HG02642 (cell line): ENCODE measurements around the gene NOXA1.
"Not testable (repeated sequence)": the region's sequence is repeated elsewhere in the genome, so short reads cannot be mapped to it uniquely, and the experiment has no call there.

Experiments used
- ATAC-seq: cut with Tn5 transposase; IDR thresholded peaks from one replicate; pipeline ENCODE4 v1.9.1; 2021; ENCODE audit warnings: mild to moderate bottlenecking; ENCODE audit not compliant: unreplicated experiment, poor library complexity

The NOXA1 gene

DNA sequence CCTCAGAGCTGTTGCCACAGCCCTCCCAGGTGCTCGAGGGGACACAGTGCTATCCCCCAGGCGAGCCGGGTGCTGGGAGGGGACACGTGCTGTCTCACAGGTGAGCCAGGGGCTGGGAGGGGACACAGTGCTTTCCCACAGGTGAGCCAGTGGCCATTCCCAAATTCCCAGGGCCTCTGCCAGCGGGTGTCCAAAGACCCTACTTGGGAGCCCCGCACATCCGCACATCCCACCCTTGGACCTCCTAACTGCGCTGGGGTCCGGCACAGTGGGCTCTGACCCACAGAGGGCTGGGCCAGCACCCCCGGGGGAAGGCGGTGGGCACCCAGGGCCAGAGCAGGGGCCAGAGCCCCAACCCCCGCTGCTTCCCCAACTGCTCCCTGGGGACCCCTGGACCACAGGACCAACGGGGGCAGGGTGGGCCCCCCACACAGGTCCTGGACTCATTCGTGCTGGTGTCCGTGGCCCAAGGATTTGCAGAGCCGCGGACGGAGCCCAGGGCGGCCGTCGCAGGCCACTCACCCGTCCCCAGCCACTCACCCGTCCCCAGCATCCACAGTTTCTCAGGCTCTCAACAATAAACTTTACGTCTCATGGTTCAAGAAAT, 18.1 kb upstream of the NOXA1 start:
- ATAC-seq = no peak

DNA sequence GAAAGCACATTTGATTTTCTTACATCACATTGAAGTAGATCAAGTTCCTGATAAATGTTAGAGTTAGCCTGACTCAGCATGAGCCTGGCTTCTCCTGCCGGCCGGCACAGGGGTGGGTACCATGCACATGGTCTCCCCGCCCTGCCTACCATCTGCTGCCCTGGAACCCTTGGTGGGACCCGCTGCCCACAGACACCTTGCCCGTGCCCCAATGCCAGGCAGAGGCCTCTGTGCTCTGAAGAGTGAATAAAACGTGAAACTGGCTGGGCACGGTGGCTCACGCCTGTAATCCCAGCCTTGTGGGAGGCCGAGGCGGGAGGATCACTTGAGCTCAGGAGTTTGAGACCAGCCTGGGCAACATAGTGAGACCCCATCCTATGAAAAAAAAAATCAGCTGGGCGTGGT, 17.5 kb upstream of the NOXA1 start:
- no peak for ATAC-seq

DNA sequence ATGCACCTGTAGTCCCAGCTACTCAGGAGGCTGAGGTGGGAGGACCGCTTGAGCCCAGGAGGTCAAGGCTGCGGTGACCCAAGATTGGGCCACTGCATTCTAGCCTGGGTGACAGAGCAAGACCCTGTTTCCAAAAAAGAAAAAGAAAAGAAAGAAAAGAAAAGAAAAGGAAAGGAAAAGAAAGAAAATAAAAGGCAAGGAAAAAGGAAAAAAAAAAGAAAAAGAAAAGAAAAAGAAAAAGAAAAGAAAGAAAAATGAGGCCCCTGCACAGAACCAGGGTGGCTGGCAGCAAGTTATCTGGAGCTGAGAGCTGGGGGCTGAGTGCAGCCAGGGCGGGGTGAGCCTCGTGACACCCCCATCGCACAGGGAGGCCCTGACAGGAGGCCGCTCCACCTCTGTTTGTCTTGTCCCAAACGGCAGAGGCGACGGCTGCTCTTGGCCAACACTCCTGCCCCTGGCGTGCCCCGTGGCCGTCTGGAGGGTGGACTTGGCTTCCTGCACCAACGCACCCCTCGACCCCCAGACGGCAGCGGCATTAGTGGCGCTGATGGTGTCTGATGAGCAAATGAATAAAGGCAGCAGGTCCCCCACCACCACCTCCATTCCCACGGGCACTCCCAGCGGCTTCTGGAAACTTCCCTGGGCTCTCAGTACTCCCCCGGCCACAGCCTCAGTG, 17.0 kb upstream of the NOXA1 start:
- no peak for ATAC-seq

DNA sequence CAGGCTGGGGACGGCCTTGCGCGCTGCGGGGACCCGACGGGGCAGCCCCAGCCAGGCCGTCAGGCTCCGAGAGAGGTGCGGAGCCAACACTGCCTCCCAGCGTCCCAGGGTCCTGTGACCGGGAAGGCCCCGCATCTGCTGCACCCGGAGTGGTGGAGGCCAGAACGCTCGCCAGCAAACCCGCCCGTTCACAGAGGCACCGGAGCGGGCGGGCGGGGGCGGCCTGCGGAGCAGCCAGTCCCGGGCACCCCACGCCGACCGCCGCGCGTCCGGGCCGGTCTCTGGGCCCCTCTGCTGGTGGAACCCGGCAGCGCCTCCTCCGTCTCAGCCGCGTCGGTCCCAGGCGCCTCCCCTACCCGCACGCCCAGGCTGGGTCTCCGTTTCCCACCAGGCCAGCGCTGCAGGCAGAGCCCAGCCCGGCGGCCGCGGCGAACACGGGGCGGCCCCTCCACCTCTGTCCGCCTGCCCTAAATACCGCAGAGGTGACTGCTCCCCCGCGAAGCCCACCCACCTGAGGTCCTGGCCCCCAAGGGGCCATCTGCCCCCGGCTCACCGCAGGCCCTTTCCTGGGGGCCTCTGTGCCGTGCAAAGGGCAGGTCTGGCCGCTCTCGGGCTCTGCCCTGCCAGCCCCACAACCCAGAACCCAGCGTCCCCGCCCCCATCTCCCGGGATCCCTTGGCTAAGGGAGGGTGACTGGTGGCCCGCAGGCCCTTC, 16.2 kb upstream of the NOXA1 start:
- ATAC-seq = peak; percentile 39

DNA sequence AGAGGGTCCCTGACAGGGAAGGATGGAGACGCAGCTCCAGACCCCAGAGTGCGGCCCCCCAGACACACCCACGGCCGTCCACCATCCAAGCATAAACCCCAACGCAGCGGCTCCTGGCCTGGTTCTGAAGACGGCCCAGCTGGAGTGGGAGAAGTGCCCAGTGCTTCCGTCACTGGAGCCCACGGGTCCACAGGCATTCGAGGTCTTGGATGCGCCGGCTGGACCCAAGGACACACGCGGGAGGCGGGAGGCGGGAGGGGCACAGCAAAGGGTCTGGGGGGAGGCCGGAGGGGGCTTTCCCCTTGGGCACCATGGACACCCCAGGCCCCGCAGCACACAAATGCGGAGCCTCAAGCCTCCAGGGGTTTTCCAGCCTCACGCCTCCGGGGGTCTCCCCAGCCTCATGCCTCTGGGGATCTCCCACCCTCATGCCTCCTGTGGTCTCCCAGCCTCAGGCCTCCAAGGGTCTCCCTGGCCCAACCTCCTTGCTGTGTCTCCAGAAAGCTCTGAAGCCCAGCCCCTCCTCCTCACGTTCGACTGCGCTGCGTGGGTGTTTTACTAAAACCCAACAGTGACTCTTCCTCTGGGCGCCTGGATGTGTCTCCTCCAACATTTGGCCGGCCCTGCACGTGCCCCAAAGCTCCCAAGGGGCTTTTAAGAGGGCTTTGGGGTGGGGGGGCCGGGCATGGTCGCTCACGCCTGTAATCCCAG, 15.4 kb upstream of the NOXA1 start:
- no peak for ATAC-seq

DNA sequence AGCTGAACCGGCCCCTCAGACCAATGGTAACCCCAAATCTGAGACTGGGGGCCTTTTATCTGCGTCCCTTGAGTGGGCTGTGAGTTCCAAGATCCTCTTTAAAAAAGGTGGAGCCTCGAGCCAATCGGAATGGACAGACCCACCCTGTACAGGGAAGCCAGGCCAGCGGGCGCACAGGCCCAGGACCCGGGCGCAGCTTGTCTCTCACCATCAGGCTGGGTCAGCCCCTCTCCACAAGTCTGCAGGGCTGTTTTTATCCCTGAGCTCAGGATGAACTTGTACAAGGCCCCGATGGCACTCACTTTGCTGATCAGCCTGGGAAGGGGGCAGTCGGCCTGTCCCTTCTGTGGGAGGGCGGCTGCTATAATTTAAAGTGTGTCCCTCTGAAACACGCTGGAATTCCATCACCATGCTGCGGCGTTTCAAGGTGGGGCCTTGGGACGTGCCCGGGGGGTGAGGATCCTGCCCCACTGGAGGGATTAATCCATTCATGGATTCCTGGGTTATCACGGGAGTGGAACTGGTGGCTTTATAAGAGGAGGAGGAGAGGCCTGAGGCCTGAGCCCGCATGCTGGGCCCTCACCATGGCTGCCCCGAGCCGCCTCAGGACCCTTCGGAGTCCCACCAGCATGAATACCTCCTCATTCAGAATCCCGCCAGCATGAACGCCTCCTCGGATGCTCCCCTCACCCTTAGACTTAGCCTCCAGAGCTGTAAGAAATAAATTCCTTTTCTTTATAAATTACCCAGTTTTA, 14.4 kb upstream of the NOXA1 start:
- ATAC-seq = no peak

DNA sequence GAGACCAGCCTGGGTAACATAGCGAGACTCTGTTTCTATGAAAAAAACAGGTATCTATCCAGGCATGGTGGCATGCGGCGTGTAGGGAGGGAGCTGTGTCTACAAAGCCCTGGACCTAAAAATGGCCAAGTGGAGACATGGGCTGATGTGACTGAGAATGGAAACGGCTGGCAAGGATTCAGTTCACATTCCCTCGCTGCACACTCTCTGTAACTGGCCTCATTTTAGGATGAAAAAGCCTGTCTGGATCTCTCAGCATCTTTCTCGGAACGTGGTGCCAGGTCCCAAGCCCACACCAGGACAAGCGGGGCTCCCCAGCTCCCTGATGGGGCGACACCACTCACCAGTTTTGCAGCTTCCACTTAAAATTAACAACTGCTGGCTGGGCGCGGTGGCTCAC, 13.7 kb upstream of the NOXA1 start:
- no peak for ATAC-seq

DNA sequence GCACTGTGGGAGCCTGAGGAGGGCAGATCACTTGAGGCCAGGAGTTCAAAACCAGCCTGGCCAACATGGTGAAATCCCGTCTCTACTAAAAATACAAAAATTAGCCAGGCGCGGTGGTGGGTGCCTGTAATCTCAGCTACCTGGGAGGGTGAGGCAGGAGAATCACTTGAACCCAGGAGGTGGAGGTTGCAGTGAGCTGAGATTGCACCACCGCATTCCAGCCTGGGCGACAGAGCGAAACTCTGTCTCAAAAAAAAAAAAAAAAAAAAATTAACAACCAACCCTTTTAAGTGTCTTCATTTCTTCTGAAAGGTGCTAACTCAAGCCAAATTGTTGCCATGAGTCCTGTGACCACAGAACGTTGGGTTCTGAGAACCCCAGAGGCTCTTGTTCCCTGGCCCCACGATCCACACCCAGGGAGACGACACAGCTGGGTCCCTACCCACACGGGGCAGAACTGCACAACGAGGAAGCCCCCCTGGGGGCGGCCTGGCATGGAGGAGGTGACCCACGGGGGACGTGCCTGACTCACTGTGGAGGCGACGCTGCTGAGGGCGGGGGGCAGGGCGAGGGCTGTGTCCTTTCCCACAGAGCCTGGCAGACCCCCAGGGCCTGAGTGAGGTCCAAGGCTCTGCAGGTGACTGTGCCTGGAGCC, 12.8 kb upstream of the NOXA1 start:
- ATAC-seq = not testable (repeated sequence)

DNA sequence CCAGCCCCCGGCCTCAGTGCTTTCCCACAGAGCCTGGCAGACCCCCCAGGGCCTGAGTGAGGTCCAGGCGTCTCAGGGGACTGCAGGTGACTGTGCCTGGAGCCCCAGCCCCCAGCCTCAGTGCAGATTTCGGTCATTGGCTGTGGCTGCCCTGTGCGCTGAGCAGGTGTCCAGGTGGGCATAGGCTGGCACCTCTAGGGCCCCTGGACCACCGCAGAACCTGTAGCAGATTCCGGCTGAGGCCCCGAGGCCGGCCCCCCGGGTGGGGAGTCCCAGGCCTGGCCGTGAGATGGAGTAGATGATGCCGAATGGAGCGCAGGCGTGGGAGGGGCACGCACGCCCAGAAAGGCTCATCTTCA, 12.3 kb upstream of the NOXA1 start:
- no peak for ATAC-seq

DNA sequence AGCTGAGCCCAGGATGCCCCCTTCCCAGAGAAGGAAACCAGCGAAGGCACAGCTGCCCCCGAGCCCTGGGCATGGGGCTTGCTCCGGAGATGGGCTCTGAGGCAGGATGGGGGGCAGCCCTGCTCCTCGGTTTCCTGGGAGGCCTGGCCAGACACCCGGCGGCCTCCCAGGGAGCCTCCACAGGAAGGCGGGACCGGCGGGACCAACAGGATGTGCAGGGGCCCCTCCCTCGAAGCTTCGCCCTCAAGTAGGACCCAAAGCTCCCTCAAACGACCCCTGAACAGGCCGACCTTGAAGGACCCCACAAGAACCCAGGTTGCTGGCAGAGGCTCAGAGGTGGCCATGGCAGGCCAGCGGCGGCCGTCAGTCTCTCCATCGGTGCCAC, 11.9 kb upstream of the NOXA1 start:
- no peak for ATAC-seq

DNA sequence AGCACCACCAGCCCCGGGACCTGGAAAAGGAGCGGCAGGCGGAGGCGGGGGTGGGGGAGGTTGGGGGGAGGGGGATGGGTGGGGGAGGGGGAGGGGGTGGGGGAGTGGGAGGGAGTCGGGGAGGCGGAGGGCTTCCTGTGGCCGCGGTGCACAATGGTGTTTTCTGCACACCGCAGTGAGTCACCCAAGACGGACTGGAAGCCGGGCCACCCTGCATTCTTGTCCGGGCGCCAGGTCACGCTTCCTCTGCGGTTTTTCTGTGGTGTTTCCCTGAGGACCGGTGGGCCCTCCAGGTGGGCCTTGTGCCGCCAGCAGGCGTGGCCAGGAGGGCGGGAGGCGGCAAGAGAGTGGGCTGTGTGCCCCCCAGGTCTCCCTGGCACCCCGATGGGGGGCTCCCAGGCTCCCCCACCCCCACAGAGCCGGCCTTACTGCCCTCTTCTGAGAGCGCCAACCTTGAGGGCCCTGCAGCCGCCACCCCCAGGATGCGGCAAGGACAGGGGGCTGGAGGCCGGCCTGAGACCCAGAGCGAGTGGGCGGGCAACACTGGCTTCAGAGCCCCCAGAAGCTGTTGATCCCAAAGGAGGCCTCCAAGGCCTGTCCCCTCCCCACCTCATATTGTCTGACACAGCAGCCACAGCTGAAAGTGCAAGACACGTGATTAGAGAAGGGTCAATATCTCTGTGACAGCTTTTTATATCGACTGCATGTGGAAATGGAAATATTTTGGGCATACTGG, 11.4 kb upstream of the NOXA1 start:
- no peak for ATAC-seq

DNA sequence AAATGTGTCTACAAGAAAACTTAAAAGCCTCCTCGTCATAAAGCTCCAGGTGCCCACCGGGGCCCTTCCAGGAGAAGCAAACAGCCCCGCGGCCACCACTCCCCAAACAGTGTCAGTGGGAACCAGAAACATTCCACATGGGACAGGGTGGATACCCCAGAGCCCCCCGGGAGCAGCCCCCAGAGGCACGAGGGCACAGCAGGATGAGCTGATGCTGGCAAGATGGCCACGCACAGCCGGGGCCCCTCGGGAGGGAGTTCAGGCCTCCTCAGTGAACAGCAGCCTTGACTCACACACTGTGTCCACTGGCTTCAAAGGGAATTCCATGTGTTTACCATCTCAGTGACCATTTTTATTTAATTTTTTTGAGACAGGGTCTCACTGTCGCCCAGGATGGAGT, 10.8 kb upstream of the NOXA1 start:
- ATAC-seq = no peak

DNA sequence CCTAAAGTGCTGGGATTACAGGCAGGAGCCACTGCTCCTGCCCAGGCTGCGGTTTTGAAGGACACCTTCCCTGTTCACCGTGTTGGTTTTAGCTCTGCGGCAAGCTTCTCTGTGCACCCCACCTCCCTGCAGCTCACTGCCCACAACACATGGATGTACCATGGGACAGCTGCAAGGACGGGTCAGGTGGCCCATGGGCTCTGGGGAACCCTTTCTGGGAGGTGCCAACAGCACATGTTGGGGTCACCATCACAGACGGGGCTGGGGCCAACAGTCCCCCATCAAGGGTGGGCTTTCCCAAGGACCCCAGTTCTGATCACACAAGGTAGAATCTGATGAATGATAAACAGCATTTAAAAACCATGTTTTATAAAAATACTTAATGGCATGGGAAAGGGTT, 7.7 kb upstream of the NOXA1 start:
- no peak for ATAC-seq

DNA sequence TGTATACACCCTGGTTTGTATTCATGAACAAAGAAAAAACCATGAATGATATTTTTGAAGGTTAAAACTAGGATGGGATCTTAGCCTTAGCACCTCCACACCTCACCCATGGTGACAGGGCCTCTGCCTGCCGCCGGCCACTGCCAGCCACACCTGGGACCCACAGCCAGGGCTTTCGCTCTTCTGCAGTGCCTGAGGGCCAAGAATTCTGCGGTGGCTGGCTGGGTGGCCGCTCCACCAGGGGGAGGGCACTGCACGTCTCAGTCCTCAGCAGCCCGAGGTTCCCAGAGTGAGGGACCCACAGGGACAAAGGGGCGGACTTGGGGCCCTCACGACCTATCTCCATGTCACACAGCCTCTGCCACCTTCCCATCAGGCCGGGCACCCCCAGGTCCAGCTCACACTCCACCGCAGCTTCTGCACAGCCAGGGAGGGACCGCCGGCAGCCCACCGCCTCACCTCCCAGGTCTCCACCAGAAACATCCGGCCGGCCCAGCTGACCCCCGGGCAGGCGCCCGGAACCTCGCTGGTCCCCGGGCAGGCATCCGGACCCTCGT, 7.1 kb upstream of the NOXA1 start:
- ATAC-seq = no peak

DNA sequence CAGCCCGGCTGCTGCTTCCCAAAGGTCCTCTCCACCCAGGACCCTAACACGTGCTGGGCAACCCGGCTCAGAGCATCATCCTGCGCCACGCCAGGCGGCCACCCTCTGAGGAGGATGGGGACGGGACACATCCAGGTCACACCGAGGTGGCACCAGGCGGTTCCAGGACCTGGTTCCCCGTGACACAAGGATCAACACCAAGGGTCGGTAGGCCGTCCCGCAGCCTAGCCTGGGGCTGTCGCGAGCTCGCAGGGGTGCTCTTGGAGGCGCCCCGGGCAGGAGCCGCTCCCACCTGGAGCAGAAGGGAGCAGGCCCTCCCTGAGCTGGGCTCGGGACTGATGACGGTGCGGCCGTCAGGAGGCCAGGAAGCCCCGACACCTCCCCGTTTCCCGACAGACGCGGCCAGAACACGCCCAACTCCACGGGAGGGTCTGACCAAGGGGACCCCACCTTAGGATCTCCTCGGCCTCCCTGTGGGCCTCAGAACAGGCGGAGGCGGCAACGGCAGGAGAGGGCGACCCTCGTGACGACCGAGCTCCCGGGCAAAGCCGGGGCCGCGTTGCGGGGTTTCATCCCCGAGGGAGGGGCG, 6.5 kb upstream of the NOXA1 start:
- no peak for ATAC-seq

DNA sequence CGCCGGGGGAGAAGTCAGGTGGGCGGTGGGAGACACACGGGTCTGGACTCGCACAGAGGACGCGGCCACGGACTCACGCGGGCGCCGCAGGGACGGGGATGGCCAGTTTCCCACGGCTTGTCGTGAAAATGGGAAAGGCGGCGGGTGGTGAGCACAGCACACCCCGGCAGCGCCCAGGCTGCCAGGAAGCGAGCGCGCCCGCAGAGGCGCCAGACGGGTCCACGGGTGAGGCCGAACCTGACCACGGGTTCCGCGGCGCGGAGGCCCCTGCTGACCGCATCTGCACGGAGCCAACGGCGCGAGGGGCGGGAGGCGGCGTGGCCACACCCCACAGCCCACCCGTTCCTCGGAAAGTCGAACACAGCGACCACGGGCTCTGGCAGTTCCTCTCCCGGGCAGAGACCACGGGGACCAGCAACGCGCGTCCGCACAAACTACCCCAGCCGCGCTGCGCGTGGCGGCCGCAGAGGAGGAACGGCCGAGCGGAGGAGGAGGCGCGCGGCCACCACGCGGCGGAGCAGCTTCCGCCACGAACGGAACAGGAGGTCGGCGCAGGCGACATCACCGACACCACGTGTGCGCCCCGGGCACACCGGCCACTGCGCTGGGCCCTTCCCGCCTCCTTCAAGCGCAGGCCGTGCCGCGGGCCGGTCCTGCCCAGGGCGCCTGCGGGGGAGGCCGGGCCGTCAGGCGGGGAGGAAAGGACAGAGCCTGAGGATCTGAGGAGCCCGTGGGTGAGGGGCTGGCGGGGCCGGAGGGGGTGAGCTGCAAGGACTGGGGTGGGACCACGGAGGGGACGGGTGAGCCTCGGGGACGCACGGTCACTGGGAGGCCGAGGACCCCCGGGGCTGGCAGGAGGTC, 5.8 kb upstream of the NOXA1 start:
- ATAC-seq = no peak

DNA sequence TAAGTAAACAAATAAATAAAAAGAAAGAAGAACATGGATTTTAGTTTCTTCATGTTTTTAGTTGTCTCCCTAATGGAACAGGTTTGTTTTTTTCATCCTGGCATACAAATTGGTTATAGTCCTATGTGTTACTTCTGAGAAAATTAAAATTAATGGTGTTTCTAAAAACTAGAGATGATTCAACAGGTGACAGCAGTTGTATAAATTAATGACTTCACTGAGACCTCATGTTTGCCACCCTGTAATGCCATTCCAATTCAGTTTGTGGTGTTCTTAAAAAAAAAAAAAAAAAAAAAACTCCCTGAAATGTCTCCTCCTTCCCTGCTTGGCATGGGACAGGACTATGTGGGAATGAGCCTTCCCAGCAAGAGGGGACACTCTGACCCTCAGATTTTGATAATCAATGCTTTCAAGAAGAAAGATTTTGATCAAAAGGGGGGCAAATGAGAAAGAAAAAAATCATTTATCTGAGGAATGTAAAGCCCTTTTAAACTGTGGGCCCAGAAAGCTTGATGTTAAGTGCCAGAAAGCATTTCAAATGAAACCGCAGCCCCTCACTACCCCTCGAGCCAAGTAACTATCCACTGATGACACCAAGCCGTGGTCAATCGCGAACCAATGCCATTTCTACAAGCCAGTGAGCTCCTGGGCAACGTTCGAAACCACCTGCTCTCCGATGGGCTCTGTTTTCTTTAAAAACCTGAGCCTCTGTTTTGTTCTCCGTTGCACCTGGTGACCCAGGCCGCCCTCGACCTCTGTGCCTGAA, 1.2 kb upstream of the NOXA1 start:
- ATAC-seq = no peak
